ENCODE results near the gene ASB10.

ASB10 gene

DNA sequence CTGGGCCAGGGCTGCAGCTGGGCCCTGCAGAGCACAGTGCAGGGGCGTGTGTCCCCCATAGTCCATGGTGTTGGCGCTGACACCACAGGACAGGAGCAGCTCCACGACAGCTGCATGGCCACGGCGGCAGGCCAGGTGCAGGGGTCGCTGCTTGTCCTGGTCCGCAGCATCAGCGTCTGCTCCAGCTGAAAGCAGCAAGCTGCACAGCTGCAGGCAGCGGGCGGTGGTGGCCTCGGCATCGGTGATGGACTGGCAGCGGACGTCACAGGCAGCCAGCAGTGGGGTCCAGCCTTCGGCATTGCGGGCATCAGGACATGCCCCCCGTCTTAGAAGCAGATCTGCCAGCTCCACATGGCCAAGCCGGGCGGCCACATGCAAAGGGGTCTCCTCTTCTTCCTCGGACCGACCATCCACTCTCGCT is 6.0 kb downstream of the ASB10 start:
- no peaks in the 10 kb centered on the region for H3K79me2 ChIP-seq (ENCODE audit: control insufficient read depth, low read length)
- H3K27me3 ChIP-seq (ENCODE audit: control insufficient read depth, low read length), result peaks cover 6% of the 10 kb centered on the region; the same call in 1 of the 2 replicates
- H3K4me2 ChIP-seq (ENCODE audit: low read length), result no peak overlapping the region
- H3K4me1 ChIP-seq (ENCODE audit: control insufficient read depth, low read length), result no peaks in the 10 kb centered on the region
- H3K9me2 ChIP-seq (replicated peaks; ENCODE audit: control insufficient read depth, low read length), result no peaks in the 10 kb centered on the region
- no peaks in the 10 kb centered on the region for H3F3A ChIP-seq (ENCODE audit: control insufficient read depth, insufficient read depth)
- H3K9me3 ChIP-seq (ENCODE audit: control insufficient read depth, insufficient read depth, low read length), result no peaks in the 10 kb centered on the region
- H3K4me3 ChIP-seq (ENCODE audit: low read length), result no peak overlapping the region
- no peak overlapping the region for H3K27ac ChIP-seq (ENCODE audit: low read depth, low read length)
- no peaks in the 10 kb centered on the region for H3K36me3 ChIP-seq (ENCODE audit: control insufficient read depth, low read length)
- no peak for TF ChIP-seq EZH2phosphoT487 (IDR thresholded peaks at IDR 0.05; ENCODE audit: borderline replicate concordance, low read length)
- TF ChIP-seq, protein P1, sequence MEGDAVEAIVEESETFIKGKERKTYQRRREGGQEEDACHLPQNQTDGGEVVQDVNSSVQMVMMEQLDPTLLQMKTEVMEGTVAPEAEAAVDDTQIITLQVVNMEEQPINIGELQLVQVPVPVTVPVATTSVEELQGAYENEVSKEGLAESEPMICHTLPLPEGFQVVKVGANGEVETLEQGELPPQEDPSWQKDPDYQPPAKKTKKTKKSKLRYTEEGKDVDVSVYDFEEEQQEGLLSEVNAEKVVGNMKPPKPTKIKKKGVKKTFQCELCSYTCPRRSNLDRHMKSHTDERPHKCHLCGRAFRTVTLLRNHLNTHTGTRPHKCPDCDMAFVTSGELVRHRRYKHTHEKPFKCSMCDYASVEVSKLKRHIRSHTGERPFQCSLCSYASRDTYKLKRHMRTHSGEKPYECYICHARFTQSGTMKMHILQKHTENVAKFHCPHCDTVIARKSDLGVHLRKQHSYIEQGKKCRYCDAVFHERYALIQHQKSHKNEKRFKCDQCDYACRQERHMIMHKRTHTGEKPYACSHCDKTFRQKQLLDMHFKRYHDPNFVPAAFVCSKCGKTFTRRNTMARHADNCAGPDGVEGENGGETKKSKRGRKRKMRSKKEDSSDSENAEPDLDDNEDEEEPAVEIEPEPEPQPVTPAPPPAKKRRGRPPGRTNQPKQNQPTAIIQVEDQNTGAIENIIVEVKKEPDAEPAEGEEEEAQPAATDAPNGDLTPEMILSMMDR (IDR thresholded peaks at IDR 0.05; ENCODE audit: low read depth, low read length, poor library complexity, severe bottlenecking), result no peak
- H4K20me1 ChIP-seq (ENCODE audit: control insufficient read depth, insufficient read depth, low read depth, low read length), result no peaks in the 10 kb centered on the region

DNA sequence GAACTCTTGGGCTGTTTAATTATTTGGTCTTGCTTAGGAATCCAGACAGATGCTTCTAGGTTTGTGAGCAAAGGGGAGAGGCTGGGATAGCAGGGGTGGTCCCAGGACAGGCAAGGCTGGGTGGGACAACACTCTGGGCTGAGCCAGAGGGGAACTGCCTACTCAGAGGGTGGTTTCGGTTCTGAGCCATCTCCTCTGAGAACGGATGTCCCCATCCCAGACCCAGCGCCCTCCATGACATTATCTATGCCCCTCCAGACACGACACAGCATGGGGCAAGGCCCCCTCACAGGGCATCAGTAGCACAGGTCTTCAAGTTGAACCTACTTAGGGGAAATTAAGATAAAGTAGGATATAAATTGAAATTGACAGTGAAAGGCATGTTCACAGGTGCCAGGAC is 7.1 kb downstream of the ASB10 start:
- Histone ChIP-seq H3K27me3 (ENCODE audit: control insufficient read depth, low read length) (peaks cover 6% of the 10 kb centered on the region; the same call in 1 of the 2 replicates), H3K9me3 (ENCODE audit: control insufficient read depth, insufficient read depth, low read length) (no peaks in the 10 kb centered on the region), H3K9me2 (replicated peaks; ENCODE audit: control insufficient read depth, low read length) (no peaks in the 10 kb centered on the region), H3K4me3 (ENCODE audit: low read length) (no peak overlapping the region), H3K79me2 (ENCODE audit: control insufficient read depth, low read length) (no peaks in the 10 kb centered on the region), H3F3A (ENCODE audit: control insufficient read depth, insufficient read depth) (no peaks in the 10 kb centered on the region), H3K27ac (ENCODE audit: low read depth, low read length) (no peak overlapping the region), H4K20me1 (ENCODE audit: control insufficient read depth, insufficient read depth, low read depth, low read length) (no peaks in the 10 kb centered on the region), H3K36me3 (ENCODE audit: control insufficient read depth, low read length) (no peaks in the 10 kb centered on the region), H3K4me1 (ENCODE audit: control insufficient read depth, low read length) (no peaks in the 10 kb centered on the region), H3K4me2 (ENCODE audit: low read length) (no peak overlapping the region)
- TF ChIP-seq, protein P1 (IDR thresholded peaks at IDR 0.05; ENCODE audit: low read depth, low read length, poor library complexity, severe bottlenecking), result no peak
- no peak for TF ChIP-seq EZH2phosphoT487 (IDR thresholded peaks at IDR 0.05; ENCODE audit: borderline replicate concordance, low read length)

DNA sequence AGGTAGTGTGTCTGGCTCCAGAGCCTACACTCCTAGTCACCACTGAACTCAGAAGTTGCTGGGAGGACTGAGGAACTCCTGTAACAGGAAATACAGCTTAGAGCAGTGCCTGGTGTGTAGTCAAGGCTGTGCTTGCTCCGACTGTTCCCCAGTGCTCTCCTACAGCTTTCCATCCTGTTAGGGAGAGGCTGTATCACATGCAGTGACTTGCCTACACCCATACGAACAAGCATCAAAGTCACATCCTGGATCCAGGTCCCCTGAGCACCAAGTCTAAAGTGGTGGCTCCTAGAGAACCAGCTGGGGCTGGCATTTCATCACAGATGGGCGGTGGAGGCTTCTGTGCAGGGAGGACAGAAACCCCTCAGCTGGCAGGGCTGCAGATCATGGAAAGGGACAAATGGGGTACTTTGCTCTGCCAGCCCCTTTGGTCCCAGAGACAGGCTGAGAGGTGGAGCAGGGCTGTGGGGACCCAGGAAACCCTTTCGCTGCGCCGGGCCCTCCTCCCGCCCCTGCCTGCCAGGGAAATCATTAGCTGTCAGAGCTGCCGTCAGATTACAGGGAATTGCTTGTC is 7.7 kb downstream of the ASB10 start:
- Histone ChIP-seq H3K9me3 (ENCODE audit: control insufficient read depth, insufficient read depth, low read length) (no peaks in the 10 kb centered on the region), H3K4me1 (ENCODE audit: control insufficient read depth, low read length) (no peaks in the 10 kb centered on the region), H3K4me2 (ENCODE audit: low read length) (no peak overlapping the region), H3K27me3 (ENCODE audit: control insufficient read depth, low read length) (peaks cover 6% of the 10 kb centered on the region; the same call in 1 of the 2 replicates), H4K20me1 (ENCODE audit: control insufficient read depth, insufficient read depth, low read depth, low read length) (no peaks in the 10 kb centered on the region), H3K9me2 (replicated peaks; ENCODE audit: control insufficient read depth, low read length) (no peaks in the 10 kb centered on the region), H3K36me3 (ENCODE audit: control insufficient read depth, low read length) (no peaks in the 10 kb centered on the region), H3F3A (ENCODE audit: control insufficient read depth, insufficient read depth) (no peaks in the 10 kb centered on the region), H3K79me2 (ENCODE audit: control insufficient read depth, low read length) (no peaks in the 10 kb centered on the region), H3K4me3 (ENCODE audit: low read length) (no peak overlapping the region), H3K27ac (ENCODE audit: low read depth, low read length) (no peak overlapping the region)
- TF ChIP-seq, protein P1 (IDR thresholded peaks at IDR 0.05; ENCODE audit: low read depth, low read length, poor library complexity, severe bottlenecking), result no peak
- TF ChIP-seq EZH2phosphoT487 (IDR thresholded peaks at IDR 0.05; ENCODE audit: borderline replicate concordance, low read length), result no peak

All from DOHH2 (cell line).